ENCODE data around the gene JCAD.
"Not testable (repeated sequence)": the region's sequence is repeated elsewhere in the genome, so short reads cannot be mapped to it uniquely, and the experiment has no call there.

Gene JCAD

DNA sequence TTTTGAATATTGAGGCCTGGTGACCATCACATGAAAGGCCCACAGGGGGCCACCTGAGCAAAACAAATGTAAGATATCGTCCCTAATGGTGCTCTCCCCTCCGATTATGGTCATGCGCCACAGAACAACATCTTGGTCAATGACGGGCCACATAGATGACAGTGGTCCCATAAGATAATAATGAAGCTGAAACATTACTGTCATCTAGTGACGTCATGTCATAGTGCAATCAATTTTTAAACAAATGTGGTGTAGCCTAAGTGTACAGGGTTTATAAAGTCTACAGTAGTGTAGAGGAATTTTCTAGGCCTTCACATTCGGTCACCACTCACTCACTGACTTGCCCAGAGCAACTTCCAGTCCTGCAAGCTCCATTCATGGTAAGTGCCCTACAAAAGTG lies 36.8 kb downstream of the JCAD start:
- no peak for DNase-seq

DNA sequence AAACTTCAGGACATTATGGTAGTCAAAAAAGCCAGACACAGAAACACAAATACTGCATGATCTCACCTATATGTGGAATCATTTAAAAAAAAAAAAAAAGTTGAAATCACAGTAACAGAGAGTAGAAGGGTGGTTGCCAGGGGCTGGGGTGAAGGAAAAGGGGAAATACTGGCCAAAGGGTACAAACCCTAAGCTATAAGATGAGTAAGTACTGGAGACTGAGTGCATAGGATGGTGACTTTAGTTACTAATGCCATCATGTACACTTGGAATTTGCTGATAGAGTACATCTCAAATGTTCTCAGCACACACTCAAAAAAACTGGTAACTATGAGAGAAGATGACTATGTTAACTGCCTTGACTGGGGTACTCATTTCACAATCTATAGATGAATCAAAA lies 39.9 kb downstream of the JCAD start:
- DNase-seq = no peak

DNA sequence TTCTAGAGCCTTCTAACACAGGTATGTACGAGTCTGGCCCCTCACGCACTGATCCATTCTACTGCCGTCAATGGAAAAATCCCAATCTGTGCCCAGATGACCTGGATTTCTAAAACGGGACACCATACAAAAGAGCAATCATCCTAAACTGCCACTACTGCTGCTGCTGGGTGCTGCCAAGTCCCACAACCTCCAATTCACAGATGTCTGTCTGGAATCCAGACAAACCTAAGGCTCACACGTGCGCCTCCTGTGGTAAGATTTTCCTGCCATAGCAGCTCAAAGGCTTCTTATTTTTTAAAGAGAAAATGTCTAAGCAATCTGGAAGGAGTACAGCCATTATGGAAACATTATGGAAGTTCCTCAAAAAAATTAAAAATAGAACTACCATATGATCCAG lies 40.9 kb downstream of the JCAD start:
- no peak for DNase-seq

DNA sequence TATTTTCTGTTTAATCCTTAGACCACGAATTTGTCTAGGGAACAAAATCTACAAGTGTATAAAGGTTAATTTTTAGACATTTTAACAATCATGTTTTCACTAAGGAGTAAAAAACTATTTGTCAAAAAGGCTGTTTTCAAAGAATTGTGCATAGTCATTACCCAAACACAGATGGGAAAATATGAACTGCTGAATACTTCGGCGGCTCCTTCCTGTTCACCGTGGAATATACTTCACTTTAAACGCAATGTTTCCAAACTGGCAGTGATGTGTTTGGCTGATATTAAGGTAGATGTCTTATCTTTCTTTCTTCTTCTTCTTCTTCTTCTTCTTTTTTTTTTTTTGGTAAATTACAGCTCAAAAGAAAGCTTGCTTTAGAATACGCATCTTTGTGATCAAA lies 41.4 kb downstream of the JCAD start:
- no peak for DNase-seq

DNA sequence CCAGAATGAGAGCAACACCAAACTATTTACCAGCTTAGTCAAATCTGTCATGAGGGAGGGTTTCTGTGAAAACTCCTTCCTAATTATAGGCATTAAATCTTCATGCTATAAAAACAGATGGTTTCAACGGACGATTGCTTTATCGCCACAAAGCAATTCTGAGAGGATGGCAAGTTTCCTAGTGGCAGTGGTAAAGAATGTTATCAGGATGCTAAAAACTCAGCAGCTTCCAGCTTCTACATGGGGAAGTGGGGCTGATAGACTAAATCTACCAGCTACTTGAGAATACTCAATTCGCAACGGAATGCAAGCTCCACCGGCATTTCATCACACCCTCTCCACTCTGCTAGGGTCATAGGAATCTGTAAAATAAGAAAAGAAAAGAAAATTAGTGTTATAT lies 41.8 kb downstream of the JCAD start:
- no peak for DNase-seq

DNA sequence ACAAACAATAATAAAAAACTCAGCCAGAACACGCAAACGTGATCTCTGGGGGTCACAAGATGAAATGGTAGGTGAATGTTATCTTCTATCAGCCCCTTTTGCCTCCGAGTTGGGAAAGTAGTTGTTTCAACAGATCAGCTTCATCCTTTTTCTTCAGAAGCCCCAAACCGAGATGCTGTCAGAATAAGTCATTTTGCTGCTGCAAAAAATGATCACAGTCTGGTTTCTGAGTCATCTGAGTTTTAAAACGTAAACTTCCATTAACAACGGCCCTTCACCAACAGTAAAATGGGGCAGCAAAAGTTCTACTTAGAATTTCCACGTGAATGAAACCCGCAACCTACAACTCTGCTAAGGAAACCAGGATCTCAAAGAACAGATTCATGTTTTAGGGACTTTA lies 44.9 kb downstream of the JCAD start:
- DNase-seq = peak in 1 of 5 experiments; percentile 87

DNA sequence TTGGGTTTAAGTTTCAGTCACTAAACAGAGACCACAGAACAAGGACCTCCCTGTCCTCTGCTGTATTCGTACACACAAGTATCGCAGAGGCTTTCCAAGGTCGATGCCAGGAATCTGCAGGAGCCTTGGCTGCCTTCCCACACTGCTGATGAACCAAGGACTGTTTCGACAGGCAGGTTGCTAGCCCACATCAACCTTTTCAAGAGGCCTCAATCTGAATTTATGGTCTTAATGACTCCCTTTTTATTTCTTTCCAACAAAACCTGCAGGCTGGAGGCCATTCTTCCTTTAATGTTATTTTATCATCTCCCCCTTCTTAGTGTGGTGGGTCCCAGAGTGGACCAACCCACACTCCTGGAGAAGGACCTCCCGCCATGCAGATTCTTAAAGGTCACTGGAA lies 45.6 kb downstream of the JCAD start:
- no peak for DNase-seq

DNA sequence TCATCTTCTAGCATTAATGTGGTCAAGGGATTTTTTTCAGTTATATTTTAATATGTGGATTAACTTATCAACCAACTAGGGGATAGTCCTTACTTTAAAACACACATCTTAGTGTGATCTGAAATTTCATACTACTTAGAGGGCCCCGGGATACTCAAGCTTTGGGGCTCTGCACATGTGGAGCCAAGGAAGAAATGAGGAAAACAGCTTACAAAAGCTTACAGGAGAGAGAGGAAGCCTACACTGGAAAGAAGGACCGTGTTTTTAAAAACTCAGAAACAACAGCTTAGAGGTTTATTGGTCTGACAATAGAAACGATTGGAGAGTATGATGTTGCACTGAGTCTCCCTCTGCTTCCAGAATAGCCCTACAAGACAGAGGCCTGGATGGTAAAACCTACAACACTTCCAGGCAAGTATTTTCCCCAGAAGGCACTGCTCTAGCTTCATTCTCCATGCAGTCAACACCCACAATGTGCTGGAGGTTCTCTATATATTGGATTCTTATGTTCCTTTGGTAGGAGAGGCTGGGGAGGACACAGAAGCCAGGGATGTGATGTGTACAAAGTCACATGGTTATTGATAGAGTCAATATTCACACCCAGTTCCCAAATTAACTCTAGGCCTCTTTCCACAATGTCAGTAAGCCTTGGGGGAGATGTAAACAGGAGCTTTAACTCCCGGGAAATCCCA lies 47.3 kb downstream of the JCAD start:
- no peak for DNase-seq

DNA sequence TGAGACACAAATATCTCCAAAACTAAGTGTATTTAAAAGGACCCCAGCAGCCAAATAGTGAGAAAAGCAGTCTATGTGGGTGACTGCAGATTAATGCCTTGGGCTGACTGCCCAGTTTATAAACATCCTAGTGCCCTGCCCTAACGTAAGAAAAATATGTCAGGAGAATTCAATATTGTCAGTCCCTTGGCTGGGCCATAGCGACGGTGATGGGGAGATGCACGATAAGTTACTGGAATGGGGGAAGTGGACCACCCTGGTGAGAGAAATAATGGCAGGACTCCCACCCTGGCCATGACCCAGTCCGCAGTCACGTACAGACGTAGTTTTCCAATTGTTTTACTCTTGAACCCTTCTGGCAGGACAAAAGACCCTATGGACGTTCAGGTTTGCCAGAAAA lies 48.0 kb downstream of the JCAD start:
- DNase-seq = no peak

DNA sequence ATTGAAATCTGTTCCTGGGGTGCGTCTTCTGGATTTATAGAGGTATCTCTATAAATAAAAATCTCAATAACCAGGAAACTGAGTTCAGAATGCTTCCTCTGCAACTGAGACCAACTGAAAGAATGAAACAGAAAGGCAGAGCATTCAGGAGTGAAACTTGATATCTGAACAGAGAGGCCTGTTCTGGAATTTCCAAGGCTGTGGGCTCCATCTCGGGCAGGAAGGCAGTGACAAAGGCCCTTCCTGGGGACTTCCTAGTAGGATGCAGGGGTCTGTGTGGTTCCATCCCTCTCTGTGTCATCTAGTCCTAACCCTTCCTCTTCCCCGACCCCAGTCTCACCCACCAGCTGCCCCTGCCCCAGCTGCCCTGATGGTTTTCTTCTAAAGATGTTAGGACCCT lies 52.0 kb downstream of the JCAD start:
- no peak for DNase-seq

DNA sequence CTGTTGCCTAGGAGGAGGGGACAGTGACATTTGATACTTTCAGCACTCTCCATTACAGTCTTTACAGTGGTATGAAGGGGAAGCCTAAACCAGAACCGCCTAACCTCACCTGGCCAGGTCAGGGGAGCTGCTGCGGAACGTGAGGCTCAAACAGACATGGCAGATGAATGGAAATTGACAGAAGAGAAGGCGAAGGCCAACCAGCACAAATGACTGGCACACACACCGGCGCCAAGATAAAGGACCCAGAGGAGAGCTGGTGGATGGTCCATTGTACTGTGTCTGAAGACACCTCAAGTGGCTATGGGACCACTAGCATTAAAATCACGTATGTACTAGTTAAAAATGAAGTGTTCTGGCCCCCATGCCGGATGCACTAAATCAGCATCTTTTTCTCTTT lies 53.0 kb downstream of the JCAD start:
- no peak for DNase-seq

DNA sequence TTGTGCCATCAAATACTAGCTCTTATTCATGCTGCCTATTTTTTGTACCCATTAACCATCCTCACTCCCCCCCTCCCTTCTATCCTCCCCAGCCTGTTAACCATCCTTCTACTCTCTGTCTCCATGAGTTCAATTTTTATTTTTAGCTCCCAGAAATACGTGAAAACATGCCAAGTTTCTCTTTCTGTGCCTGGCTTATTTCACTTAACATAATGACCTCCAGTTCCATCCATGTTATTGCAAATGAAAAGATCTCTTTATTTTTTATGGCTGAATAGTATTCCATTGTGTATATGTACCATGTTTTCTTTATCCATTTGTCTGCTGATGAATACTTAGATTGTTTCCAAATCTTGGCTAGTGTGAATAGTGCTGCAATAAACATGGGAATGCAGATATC lies 54.3 kb downstream of the JCAD start:
- not testable (repeated sequence) for DNase-seq

DNA sequence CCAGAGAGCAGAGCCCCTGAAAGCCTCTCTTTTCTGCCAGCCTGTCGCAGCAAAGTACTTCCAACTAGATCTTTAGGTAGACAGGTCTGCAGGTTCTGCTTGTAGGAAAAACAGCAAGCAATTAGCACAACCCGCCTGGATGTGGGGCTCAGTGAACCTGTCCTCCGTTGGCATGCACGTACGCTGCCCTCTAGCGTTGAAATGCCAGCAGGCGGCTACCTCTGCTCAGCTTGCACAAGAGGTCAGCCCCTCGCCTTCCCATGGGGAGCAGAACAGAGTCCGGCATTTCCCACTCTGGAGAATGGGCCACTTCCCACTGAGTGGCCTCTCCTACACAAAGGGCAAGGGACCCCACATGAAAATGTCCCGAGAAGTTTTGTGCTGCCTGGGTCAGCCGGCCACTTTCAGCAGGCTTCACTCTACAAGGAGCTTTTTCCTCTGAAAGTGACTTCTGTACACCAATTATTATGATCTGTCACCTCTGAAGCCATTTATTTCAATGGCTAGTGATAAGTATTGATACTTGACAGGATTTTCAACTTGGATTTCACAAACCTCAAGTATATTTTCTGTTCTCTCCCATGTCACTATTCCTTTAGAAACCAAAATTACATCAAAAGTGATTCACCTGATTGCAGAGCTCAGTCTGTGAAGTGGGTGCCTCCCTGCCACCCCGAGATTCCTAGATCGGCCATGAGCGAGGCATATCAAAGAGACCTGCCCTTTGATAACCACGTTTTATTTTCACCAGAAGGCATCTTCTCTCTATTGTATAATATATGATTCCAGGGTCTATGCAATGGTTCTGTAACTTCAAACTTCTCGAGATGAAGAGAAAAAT lies 56.7 kb downstream of the JCAD start:
- DNase-seq = peak; percentile 11 to 89 (median 20)

DNA sequence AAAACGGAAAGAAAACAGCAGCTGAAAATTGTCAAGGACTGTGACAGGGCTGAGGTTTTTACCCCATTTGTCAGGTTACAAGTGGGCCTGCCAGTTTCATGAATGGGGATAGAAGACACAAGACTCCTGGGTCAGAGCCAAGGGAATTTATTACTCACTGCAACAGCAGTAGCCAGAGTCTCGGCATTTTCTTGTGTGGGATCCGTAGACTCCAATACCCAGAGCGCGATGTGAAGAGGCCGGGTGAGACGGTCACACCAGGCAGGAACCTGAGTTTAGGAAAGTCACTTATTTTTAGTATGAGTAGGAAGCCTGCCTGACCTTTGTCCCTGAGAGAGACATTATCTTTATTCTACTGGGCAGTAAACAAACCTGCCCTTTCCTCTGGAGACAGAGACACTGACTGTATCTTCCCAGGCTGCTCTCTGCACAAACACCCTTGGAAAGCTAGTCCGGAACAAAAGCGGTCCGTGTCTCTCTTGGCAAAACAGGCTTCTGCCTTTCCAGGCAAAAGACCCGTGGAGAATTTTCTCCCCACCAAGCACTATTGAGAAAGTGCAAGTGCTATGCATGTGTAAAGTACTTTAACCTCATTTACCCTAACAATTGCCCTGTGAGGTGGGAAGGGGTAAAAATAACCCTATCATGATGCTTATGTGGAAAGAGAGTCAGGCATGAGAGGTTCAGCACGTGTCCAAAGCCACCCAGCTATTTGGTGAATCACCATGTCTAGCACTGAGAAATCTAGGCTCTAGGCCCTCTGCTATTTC lies 58.4 kb downstream of the JCAD start:
- no peak for DNase-seq

DNA sequence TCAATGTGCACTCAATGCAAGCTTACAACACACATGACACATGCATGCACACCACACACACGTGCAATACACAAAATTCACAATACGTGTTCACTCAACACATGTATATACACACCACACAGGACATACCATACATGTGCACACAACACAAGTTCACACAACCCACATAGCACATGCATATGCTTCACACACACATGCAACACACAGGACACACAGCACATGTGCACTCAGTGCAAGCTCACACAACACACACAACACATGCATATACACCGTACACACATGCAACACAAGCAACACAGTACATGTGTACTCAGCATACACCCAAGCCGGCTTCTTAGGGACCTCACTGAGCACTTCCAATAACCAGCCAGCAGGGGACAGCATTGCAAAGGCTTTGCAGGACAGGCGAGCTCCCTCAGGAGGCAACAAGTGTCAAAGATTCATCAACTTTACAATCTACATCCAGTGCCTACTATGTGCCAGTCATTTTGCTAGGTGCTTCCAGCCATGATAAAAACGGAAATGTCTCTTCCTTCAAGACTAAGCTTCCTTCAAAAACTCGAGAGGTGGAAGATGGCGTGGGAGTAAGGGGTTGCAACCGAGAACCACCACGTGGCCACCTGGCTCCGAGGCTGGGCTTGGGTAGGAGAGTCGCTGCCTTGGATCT lies 61.1 kb downstream of the JCAD start:
- peak; percentile 14 to 87 (median 55) for DNase-seq

DNA sequence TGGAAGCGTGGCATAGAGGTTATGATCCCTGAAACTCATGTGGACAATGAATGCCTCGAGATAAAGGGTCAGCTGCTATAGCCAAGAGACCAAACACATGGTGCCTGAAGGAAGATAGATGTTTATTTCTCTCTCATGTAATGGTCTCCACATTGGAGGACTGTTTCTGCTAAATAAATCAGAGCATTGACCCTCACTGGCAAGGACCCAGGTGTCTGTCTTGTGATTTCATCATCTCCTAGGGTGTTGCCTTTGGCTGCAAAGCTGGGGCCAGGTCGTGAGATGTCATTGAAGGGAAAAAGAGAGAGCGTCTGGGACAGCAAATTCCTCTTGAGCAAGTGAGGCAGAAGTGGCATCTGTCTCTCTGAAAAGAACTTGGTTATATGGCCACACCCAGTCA lies 64.6 kb downstream of the JCAD start:
- no peak for DNase-seq

DNA sequence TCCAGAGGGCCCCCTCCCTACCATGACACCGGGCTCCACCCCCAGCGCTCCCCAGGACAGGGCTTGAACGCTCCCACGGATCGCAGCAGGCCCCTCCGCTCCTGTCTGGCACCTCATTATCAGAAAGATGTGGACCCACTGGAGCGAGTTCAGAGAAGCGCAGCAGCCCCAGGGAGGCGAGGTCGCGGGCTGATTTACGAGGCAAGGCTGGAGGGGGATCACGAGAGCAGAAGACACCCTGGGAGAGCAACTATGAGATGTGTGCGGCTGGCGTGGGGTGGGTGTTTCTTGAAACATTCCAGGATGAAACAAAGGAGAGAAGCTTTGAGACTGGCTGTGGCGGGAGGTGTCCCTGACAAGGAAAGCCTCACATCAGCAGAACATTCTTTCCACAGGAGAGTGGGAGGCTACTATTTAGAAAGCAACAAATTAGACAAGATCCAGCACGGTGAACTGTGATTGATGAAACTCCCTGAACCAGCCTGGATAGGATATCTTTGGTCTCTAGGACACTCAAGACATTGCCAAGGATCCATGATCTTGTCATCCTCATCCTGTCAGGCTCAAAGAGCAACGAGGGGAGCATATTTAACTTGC lies 66.0 kb downstream of the JCAD start:
- no peak for DNase-seq

DNA sequence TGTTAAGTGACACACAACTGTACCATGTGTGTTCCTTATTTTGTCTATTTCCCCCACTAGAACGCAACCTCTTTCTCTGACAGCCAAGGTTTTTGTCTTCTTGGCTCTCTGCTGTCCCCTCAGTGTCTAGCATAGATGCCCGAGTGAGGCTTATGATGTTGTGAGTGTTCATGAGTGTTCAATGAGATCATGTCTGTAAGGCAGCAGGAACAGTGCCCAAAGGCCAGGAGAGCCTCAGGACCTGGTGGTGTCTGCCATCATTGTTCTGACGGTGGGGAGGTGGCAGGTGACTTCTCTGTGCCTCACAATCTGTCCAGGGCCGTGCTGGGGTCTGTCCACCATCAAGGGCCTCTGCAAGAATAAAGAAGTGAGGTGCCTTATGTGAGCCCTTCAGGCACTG lies 66.5 kb downstream of the JCAD start:
- DNase-seq = no peak

DNA sequence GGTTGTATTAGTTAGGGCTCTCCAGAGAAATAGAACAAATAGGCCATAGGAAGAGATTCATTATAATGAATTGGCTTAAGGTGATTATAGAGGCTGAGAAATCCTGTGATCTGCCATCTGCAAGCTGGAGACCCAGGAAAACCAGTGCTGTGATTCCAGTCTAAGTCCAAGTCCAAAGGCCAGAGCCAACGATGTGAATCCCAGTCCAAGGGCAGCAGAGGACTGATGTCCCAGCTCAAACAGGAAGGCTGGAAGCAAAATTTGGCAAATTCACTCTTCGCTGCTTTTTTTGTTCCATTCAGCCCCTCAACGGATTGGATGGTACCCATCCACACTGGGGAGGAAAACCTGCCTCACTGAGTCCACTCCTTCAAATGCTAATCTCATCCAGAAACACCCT lies 68.0 kb downstream of the JCAD start:
- no peak for DNase-seq

DNA sequence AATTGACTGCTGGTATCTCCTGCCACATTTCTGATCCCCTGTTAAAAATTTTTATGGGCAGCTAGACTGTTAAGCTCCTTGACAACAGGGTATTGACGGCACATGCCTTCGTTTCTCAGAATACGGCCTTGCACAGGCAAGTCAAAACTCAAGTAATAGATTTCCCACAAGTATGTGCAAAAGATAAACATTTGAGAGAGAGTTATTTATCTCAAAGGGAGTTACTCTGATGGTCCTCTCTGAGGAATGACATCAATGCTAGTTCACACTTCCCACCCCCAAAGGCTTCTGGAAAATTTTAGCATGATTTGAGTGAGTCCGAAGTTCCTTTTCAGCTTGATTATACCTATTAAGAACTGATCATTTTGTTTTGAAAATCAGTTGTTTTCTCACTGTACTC lies 71.9 kb downstream of the JCAD start:
- no peak for DNase-seq

DNA sequence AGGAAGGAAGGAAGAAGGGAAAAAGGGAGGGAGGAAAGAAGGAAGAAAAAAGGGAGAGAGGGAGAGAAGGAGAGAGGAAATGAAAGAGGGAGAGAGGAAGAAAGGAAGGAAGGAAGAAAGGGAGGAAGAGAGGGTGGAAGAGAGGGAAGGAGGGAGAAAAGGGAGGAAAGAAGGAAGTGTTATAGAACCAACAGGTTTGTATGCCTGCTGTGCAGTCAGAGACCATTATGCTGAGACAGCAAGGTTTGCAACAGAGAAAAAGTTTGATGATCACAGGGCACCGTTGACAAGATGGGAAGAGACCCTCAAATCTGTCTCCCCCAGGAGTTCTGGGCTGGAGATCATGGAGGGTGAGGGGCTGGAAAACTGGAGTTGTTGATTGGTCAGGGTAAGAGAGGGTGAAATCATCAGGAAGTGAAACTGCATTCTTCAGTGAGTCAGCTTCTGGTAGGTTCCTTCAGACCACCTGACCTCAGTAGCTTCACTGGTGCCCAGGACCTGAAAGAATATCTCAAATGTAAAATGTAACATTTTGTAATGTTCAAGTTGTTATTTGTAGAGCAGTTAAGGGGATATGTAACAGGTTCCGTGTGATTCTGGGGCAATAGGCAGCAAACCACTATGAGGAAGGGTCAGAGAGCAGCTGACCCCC lies 76.3 kb downstream of the JCAD start:
- no peak for DNase-seq

DNA sequence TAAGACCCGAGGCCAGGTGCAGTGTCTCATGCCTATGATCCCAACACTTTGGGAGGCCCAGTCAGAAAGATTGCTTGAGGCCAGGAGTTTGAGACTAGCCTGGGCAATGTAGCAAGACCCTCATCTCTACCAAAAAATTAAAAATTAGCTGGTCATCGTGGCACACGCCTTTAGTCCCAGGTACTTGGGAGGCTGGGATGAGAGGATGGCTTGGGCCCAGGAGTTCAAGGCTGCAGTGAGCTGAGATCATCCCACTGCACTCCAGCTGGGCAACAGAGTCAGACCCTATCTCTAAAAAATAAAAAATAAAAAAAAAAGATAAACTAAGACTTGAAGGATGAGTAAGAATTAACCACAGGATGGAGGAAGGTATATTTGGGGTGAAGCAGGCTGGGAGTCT lies 77.9 kb downstream of the JCAD start:
- no peak for DNase-seq

Data from T-helper 2 cell (primary cell).